Parathyroid adenoma (tissue), 2 donors: ENCODE results near the gene HOXC10.

Experiments
- H2AFZ ChIP-seq: fragments of 300-600 bp; sonication (generic); one replicate; pipeline ENCODE4 v1.7.0; 2017; ENCODE audit warnings: antibody characterized with exemption, mild to moderate bottlenecking
- H3K27ac ChIP-seq: fragments of 300-600 bp; sonication (generic); one replicate; pipeline ENCODE4 v1.7.0; 2017
- H3K27me3 ChIP-seq: fragments of 300-600 bp; sonication (generic); one replicate; pipeline ENCODE4 v1.7.0; 2017; ENCODE audit warnings: low read length; ENCODE audit not compliant: control insufficient read depth, insufficient read depth
- H3K36me3 ChIP-seq: fragments of 300-600 bp; sonication (generic); one replicate; pipeline ENCODE4 v1.7.0; 2017; ENCODE audit warnings: low read length; ENCODE audit not compliant: control insufficient read depth, insufficient read depth
- H3K4me1 ChIP-seq: fragments of 300-600 bp; sonication (generic); one replicate; pipeline ENCODE4 v1.7.0; 2017; ENCODE audit warnings: control low read depth
- H3K4me2 ChIP-seq: fragments of 300-600 bp; sonication (generic); one replicate; pipeline ENCODE4 v1.7.0; 2017; ENCODE audit warnings: low read length
- H3K4me3 ChIP-seq: fragments of 300-600 bp; sonication (generic); one replicate; pipeline ENCODE4 v1.7.0; 2017; ENCODE audit warnings: low read depth, low read length
- H3K79me2 ChIP-seq: fragments of 300-600 bp; sonication (generic); one replicate; pipeline ENCODE4 v1.7.0; 2017; ENCODE audit warnings: control low read depth
- H3K9ac ChIP-seq: fragments of 300-600 bp; sonication (generic); one replicate; pipeline ENCODE4 v1.7.0; 2017; ENCODE audit warnings: mild to moderate bottlenecking
- H3K9me3 ChIP-seq: fragments of 300-600 bp; sonication (generic); one replicate; pipeline ENCODE4 v1.7.0; 2017; ENCODE audit warnings: low read length; ENCODE audit not compliant: control insufficient read depth
- CTCF ChIP-seq: fragments of 300-600 bp; sonication (generic); IDR thresholded peaks from one replicate; pipeline ENCODE4 v1.7.0; 2017; ENCODE audit warnings: antibody characterized with exemption, mild to moderate bottlenecking
- donor health status: primary hyperparathyroidism.

The HOXC10 gene

GRCh38 chr12:53941750-53942149 is 43.2 kb upstream of the HOXC10 start:
- Histone ChIP-seq H3K27ac (no peak overlapping the region), H3K4me3 (no peak overlapping the region)
- TF ChIP-seq CTCF, result no peak

GRCh38 chr12:53942467-53942997 is 42.4 kb upstream of the HOXC10 start:
- TF ChIP-seq CTCF, result no peak

More at GRCh38 chr12:53941750-53942149, 43.2 kb upstream of the HOXC10 start:
- H3K9me3 ChIP-seq, result no peaks in the 10 kb centered on the region
- H3K4me2 ChIP-seq, result no peak overlapping the region
- peaks cover 32% of the 10 kb centered on the region for H3K27me3 ChIP-seq
- no peak overlapping the region for H3K9ac ChIP-seq
- H2AFZ ChIP-seq, result no peak overlapping the region
- no peaks in the 10 kb centered on the region for H3K4me1 ChIP-seq
- no peaks in the 10 kb centered on the region for H3K36me3 ChIP-seq
- no peaks in the 10 kb centered on the region for H3K79me2 ChIP-seq

GRCh38 chr12:53944209-53944608 is 40.7 kb upstream of the HOXC10 start:
- Histone ChIP-seq H3K4me1 (no peaks in the 10 kb centered on the region), H3K36me3 (no peaks in the 10 kb centered on the region), H3K9me3 (no peaks in the 10 kb centered on the region), H3K9ac (no peak overlapping the region), H3K27me3 (peaks cover 13% of the 10 kb centered on the region), H3K79me2 (no peaks in the 10 kb centered on the region), H3K4me2 (no peak overlapping the region), H2AFZ (no peak overlapping the region), H3K27ac (no peak overlapping the region), H3K4me3 (no peak overlapping the region)
- no peak for TF ChIP-seq CTCF

More at GRCh38 chr12:53942467-53942997, 42.4 kb upstream of the HOXC10 start:
- Histone ChIP-seq H3K27ac (no peak overlapping the region), H3K9me3 (no peaks in the 10 kb centered on the region), H2AFZ (no peak overlapping the region), H3K4me3 (no peak overlapping the region), H3K79me2 (no peaks in the 10 kb centered on the region), H3K27me3 (peaks cover 29% of the 10 kb centered on the region), H3K4me1 (no peaks in the 10 kb centered on the region), H3K36me3 (no peaks in the 10 kb centered on the region), H3K9ac (no peak overlapping the region), H3K4me2 (no peak overlapping the region)

GRCh38 chr12:53944907-53945847 is 39.8 kb upstream of the HOXC10 start:
- peaks cover 16% of the 10 kb centered on the region for H3K27me3 ChIP-seq
- no peak overlapping the region for H2AFZ ChIP-seq
- no peak overlapping the region for H3K27ac ChIP-seq
- TF ChIP-seq CTCF, result no peak
- no peaks in the 10 kb centered on the region for H3K4me1 ChIP-seq
- H3K4me2 ChIP-seq, result no peak overlapping the region
- no peaks in the 10 kb centered on the region for H3K9me3 ChIP-seq
- H3K9ac ChIP-seq, result no peak overlapping the region
- no peaks in the 10 kb centered on the region for H3K36me3 ChIP-seq
- no peaks in the 10 kb centered on the region for H3K79me2 ChIP-seq
- H3K4me3 ChIP-seq, result no peak overlapping the region
